HuH-7.5 (cell line): ENCODE results near the gene WFDC10A.
"Not testable (repeated sequence)": the region's sequence is repeated elsewhere in the genome, so short reads cannot be mapped to it uniquely, and the experiment has no call there.

Source experiments
- DNase-seq: peaks from one replicate; pipeline ENCODE4 v3.0.0; 2011; ENCODE audit warnings: low spot score

Gene WFDC10A

DNA sequence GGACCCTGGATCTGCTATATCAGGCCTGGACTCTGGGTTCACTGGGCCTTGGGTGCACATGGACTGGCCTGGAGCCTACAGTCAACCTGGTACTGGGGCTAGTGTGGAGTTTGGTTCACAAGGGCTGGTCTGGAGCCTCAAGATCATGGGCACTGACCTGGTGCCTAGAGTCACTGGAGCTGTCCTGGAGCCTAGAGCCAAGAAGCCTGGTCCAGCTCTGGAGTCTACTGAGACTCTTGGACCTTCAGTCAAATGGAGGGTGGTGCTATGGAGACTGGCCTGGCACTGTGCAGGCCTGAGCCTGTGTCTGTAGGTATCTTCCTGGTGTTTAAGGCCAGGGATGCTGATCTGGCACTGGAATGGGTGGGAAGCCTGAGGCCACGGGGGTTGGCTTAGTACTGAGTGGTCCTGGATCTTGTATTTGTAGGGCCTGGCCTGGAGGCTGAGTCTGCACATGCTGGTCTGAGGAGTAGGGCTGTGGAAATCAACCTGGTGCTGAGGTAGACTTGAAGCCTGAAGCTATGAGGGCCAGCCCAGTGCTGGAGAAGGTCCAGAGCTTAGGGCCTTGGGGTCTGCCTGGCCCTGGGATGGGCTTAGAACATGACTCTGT, 18.0 kb downstream of the WFDC10A start:
- no peak for DNase-seq

GRCh38 chr20:45649312-45649863, 19.8 kb downstream of the WFDC10A start:
- no peak for DNase-seq

- DNase-seq: not testable (repeated sequence)
Observed at GRCh38 chr20:45651726-45652125, 22.2 kb downstream of the WFDC10A start.

DNA sequence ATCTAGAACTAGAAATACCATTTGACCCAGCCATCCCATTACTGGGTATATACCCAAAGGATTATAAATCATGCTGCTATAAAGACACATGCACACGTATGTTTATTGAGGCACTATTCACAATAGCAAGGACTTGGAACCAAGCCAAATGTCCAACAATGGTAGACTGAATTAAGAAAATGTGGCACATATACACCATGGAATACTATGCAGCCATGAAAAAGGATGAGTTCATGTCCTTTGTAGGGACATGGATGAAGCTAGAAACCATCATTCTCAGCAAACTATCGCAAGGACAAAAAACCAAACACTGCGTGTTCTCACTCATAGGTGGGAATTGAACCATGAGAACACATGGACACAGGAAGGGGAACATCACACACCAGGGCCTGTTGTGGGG, 27.5 kb downstream of the WFDC10A start:
- not testable (repeated sequence) for DNase-seq

DNA sequence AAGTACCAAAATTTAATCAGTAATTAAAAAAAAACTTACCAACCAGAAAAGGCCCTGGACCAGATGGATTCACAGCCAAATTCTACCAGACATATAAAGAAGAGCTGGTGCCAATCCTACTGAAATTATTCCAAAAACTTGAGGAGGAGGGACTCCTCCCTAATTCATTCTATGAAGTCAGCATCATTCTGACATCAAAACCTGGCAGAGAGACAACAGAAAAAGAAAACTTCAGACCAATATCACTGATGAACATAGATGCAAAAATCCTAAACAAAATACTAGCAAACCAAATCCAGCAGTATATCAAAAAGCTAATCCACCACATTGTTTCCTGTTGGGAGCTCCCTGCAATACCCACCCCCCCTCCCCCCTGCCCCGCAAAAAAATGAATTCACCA, 40.6 kb downstream of the WFDC10A start, which contains the start of gene WFDC11:
Gene WFDC11, minus strand, starts transcription at position 101 of the 400 bp plus-strand sequence. CDS start 19,639 bp downstream, outside the sequence.
- DNase-seq: no peak

DNA sequence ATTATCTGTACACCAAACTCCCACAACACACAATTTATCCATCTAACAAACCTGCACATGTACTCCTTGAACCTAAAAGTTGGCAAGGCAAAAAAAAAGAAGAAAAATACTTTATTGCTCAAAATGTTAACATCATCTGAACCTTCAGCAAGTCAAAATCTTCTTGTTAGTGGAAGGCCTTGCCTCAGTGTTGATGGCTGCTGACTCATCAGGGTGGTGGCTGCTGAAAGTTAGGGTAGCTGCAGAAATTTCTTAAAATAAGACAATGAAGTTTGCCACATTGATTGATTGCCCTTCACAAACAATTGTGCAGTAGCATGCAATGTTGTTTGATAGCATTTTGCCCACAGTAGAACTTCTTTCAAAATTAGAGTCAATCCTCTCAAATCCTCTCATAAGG, 43.2 kb downstream of the WFDC10A start:
- DNase-seq: no peak

DNA sequence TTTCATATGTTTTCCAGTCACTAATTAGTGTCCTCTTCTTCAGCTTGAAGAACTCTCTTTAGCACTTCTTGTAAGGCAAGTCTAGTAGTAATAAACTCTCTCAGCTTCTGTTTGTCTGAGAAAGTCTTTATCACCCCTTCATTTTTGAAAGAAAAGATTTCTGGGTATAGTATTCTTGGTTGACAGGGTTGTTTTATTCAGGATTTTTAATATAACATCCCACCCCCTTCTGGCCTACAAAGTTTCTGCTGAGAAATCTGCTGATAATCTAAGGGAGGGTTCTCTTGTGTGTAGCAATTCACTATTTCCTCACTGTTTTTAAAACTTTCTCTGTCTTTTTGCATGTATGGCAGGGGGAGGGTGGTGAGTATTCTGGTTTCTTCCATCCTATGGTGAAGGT, 50.1 kb downstream of the WFDC10A start:
- DNase-seq: no peak
